RPMI8226 (cell line): ENCODE measurements around the gene KIF1A.

ENCODE experiments used
- DNase-seq: peaks from one replicate; pipeline ENCODE4 v3.0.0-alpha.2; 2015

Gene KIF1A

GRCh38 chr2:240796543-240797499 lies 23.2 kb downstream of the KIF1A start:
- no peak for DNase-seq

GRCh38 chr2:240795916-240796510 lies 24.0 kb downstream of the KIF1A start:
- no peak for DNase-seq

- no peak for DNase-seq
Measured at GRCh38 chr2:240795454-240795853, 24.6 kb downstream of the KIF1A start.

GRCh38 chr2:240794178-240794721 lies 25.8 kb downstream of the KIF1A start:
- DNase-seq = no peak

GRCh38 chr2:240793313-240794177 lies 26.5 kb downstream of the KIF1A start:
- DNase-seq = no peak

GRCh38 chr2:240792629-240793312 lies 27.2 kb downstream of the KIF1A start:
- DNase-seq = no peak

- no peak for DNase-seq
Measured at GRCh38 chr2:240791821-240792628, 28.0 kb downstream of the KIF1A start.

GRCh38 chr2:240791221-240791800 lies 28.7 kb downstream of the KIF1A start:
- no peak for DNase-seq

- DNase-seq = no peak
Measured at GRCh38 chr2:240790370-240791220, 29.4 kb downstream of the KIF1A start.

- DNase-seq = no peak
Measured at GRCh38 chr2:240789501-240790369, 30.3 kb downstream of the KIF1A start.

- DNase-seq = no peak
Measured at GRCh38 chr2:240789051-240789453, 31.0 kb downstream of the KIF1A start.

GRCh38 chr2:240788482-240788881 lies 31.5 kb downstream of the KIF1A start:
- no peak for DNase-seq

GRCh38 chr2:240787521-240788472 lies 32.2 kb downstream of the KIF1A start:
- no peak for DNase-seq

GRCh38 chr2:240786871-240787311 lies 33.1 kb downstream of the KIF1A start:
- no peak for DNase-seq

GRCh38 chr2:240786355-240786841 lies 33.6 kb downstream of the KIF1A start:
- no peak for DNase-seq

GRCh38 chr2:240785424-240786335 lies 34.3 kb downstream of the KIF1A start:
- no peak for DNase-seq
